GM19099 (cell line): ENCODE data around the gene KCNB1.

Experiments used
- POLR2A ChIP-seq: IDR thresholded peaks from 3 replicates; pipeline ENCODE4 v1.6.1; 2011; ENCODE audit warnings: low read depth; ENCODE audit not compliant: insufficient read length; ENCODE audit errors: extremely low read depth

The KCNB1 gene

GRCh38 chr20:49337357-49337756 lies 145.1 kb downstream of the KCNB1 start:
- TF ChIP-seq POLR2A: no peak

GRCh38 chr20:49336786-49337185 lies 145.7 kb downstream of the KCNB1 start:
- no peak for TF ChIP-seq POLR2A

GRCh38 chr20:49335476-49335875 lies 147.0 kb downstream of the KCNB1 start:
- TF ChIP-seq POLR2A: no peak

- TF ChIP-seq POLR2A: no peak
Measured at GRCh38 chr20:49330701-49331615, 151.5 kb downstream of the KCNB1 start.

GRCh38 chr20:49328790-49329189 lies 153.7 kb downstream of the KCNB1 start:
- TF ChIP-seq POLR2A: no peak

GRCh38 chr20:49326026-49326425 lies 156.4 kb downstream of the KCNB1 start:
- no peak for TF ChIP-seq POLR2A

GRCh38 chr20:49324306-49324705 lies 158.2 kb downstream of the KCNB1 start:
- TF ChIP-seq POLR2A: no peak

- TF ChIP-seq POLR2A: no peak
Measured at GRCh38 chr20:49323622-49324238, 158.7 kb downstream of the KCNB1 start.

GRCh38 chr20:49320460-49320859 lies 162.0 kb downstream of the KCNB1 start:
- TF ChIP-seq POLR2A: no peak

GRCh38 chr20:49319208-49319809 lies 163.2 kb downstream of the KCNB1 start:
- TF ChIP-seq POLR2A: no peak

- no peak for TF ChIP-seq POLR2A
Measured at GRCh38 chr20:49318430-49319207, 163.8 kb downstream of the KCNB1 start.

- no peak for TF ChIP-seq POLR2A
Measured at GRCh38 chr20:49318091-49318429, 164.4 kb downstream of the KCNB1 start.

- no peak for TF ChIP-seq POLR2A
Measured at GRCh38 chr20:49316704-49317103, 165.8 kb downstream of the KCNB1 start.

- no peak for TF ChIP-seq POLR2A
Measured at GRCh38 chr20:49315580-49315979, 166.9 kb downstream of the KCNB1 start.
